ENCODE data around the gene CHST10. TPM values are rescaled to one million over a fixed set of nuclear protein-coding genes. Genes with fewer than 3 reads are reported as not detected.
"Not testable (repeated sequence)": the region's sequence is repeated elsewhere in the genome, so short reads cannot be mapped to it uniquely, and the experiment has no call there.

CHST10 gene
- total RNA-seq, 4 donors from 2014 or later, result 1.1 to 7.8 (median 4.0) TPM

DNA sequence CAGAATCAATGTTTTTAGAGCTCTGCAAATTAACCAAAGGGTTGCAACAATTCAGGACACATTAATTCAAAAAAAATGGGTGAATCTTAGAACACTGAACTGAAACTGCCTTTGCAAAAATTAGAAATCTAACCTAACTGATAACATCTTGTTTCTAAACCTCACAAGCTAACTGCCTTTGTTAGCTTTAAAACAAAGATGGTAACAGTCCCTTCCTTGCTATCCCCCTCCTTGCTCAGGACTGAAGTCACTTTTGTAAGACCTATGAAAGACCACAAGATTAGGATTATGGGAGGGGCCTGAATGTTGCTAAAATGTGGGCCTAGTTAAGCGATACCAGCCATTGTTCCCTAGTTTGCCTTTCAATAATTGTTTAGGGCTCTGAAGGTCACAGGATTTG lies 50.3 kb downstream of the CHST10 start:
- no peak for TF ChIP-seq POLR2A (IDR thresholded peaks at IDR 0.05)
- TF ChIP-seq EP300 (IDR thresholded peaks at IDR 0.05; ENCODE audit: low read depth), result no peak
- TF ChIP-seq, protein P1, sequence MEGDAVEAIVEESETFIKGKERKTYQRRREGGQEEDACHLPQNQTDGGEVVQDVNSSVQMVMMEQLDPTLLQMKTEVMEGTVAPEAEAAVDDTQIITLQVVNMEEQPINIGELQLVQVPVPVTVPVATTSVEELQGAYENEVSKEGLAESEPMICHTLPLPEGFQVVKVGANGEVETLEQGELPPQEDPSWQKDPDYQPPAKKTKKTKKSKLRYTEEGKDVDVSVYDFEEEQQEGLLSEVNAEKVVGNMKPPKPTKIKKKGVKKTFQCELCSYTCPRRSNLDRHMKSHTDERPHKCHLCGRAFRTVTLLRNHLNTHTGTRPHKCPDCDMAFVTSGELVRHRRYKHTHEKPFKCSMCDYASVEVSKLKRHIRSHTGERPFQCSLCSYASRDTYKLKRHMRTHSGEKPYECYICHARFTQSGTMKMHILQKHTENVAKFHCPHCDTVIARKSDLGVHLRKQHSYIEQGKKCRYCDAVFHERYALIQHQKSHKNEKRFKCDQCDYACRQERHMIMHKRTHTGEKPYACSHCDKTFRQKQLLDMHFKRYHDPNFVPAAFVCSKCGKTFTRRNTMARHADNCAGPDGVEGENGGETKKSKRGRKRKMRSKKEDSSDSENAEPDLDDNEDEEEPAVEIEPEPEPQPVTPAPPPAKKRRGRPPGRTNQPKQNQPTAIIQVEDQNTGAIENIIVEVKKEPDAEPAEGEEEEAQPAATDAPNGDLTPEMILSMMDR (IDR thresholded peaks at IDR 0.05), result no peak
- TF ChIP-seq POLR2AphosphoS5 (IDR thresholded peaks at IDR 0.05), result no peak
- 83% methylated on average over 1 of the region's 1 CpG for WGBS, 2 donors (ENCODE audit: low coverage in 1 of 2)
- intact Hi-C loops (cut with DNase I; ENCODE audit: low total_unique reads) (no loop called here), in situ Hi-C loops (cut with MboI; ENCODE audit: low pct_ligation_motif_present in 1 of 4, low pct_unique_long_range_greater_than_20kb in 1 of 4, low sequenced_read_pairs in 3 of 4) (no loop called here)
- no peaks in the 10 kb centered on the region for H3K9me3 ChIP-seq
- no peak overlapping the region for H3K27ac ChIP-seq
- no peaks in the 10 kb centered on the region for H3K27me3 ChIP-seq
- H3K36me3 ChIP-seq, result no peaks in the 10 kb centered on the region
- no peak for DNase-seq
- no peak overlapping the region for H3K4me3 ChIP-seq
- no peaks in the 10 kb centered on the region for H3K4me1 ChIP-seq

DNA sequence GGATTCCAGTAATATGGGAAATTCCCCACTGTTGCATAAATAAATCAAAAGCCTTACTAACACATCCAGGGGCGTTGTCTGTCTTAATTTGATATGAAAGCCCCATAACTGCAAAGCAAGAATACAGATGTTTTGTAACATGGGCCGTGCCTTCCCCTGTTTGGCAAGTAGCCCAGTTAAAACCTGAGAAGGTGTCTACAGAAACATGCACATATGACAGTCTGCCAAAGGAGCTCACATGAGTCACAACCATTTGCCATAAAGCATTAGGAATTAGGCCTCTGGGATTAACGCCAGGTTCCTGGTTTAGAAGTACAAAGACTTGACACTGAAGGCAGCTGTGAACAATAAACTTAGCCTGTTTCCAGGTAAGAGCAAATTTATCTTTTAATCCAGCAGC lies 52.0 kb downstream of the CHST10 start:
- TF ChIP-seq, protein P1 (IDR thresholded peaks at IDR 0.05), result no peak
- TF ChIP-seq EP300 (IDR thresholded peaks at IDR 0.05; ENCODE audit: low read depth), result no peak
- no peak for TF ChIP-seq POLR2AphosphoS5 (IDR thresholded peaks at IDR 0.05)
- WGBS, 2 donors (ENCODE audit: low coverage in 1 of 2), result 20 to 29% methylated on average over 3 of the region's 3 CpGs
- intact Hi-C loops (cut with DNase I; ENCODE audit: low total_unique reads), result loop anchor here (2.0 kb wide), 1 partner anchor 53 kb away; no protein-coding TSS in a partner anchor
- in situ Hi-C loops (cut with MboI; ENCODE audit: low pct_ligation_motif_present in 1 of 4, low pct_unique_long_range_greater_than_20kb in 1 of 4, low sequenced_read_pairs in 3 of 4), result no loop called here
- Histone ChIP-seq H3K27me3 (no peaks in the 10 kb centered on the region), H3K9me3 (no peaks in the 10 kb centered on the region), H3K27ac (no peak overlapping the region), H3K4me3 (no peak overlapping the region), H3K36me3 (no peaks in the 10 kb centered on the region), H3K4me1 (no peaks in the 10 kb centered on the region)
- no peak for DNase-seq

DNA sequence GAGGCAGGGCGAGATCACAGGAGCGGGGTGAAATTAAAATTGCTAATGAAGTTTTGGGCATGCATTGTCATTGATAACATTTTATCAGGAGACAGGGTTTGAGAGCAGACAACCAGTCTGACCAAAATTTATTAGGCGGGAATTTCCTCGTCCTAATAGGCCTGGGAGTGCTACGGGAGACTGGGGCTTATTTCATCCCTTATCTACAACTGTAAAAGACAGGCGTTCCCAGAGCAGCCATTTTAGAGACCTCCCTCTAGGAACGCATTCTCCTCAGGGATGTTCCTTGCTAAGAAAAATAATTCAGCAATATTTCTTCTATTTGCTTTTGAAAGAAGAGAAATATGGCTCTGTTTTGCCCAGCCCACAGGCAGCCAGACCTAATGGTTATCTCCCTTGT lies 55.2 kb downstream of the CHST10 start:
- H3K27ac ChIP-seq; H3K27me3 ChIP-seq; in situ Hi-C loops (cut with MboI; ENCODE audit: low pct_ligation_motif_present in 1 of 4, low pct_unique_long_range_greater_than_20kb in 1 of 4, low sequenced_read_pairs in 3 of 4); H3K9me3 ChIP-seq; H3K36me3 ChIP-seq; intact Hi-C loops (cut with DNase I; ENCODE audit: low total_unique reads); H3K4me3 ChIP-seq; DNase-seq; H3K4me1 ChIP-seq: not testable (repeated sequence)
- 94% methylated on average over 7 of the region's 7 CpGs; no CpG with 5 or more reads in 1 of the 2 donors for WGBS, 2 donors (ENCODE audit: low coverage in 1 of 2)

DNA sequence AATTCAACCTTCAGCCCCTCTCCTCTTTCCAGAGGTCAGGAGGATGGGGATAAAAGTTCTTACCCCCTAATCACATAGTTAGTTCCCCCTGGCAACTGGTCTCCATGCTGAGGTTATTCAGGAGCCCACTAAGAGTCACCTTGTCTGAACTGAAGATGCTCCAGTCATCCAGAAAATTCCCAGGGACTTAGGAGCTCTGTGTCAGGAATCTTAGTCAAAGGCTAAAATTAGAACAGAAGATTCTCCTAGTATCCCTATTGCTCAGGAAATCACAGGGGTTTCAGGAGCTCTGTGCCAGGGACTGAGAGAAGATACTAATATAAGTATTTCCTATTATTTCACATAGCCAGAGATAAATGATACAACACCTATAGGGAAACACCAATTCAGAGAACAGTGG lies 57.9 kb downstream of the CHST10 start:
- no peaks in the 10 kb centered on the region for H3K36me3 ChIP-seq
- TF ChIP-seq, protein P1 (IDR thresholded peaks at IDR 0.05), result no peak
- TF ChIP-seq POLR2A (IDR thresholded peaks at IDR 0.05) (no peak), POLR2AphosphoS5 (IDR thresholded peaks at IDR 0.05) (no peak), EP300 (IDR thresholded peaks at IDR 0.05; ENCODE audit: low read depth) (no peak)
- H3K4me3 ChIP-seq, result no peak overlapping the region
- H3K27ac ChIP-seq, result no peak overlapping the region
- in situ Hi-C loops (cut with MboI; ENCODE audit: low pct_ligation_motif_present in 1 of 4, low pct_unique_long_range_greater_than_20kb in 1 of 4, low sequenced_read_pairs in 3 of 4), result no loop called here
- H3K9me3 ChIP-seq, result no peaks in the 10 kb centered on the region
- intact Hi-C loops (cut with DNase I; ENCODE audit: low total_unique reads), result no loop called here
- no peak for DNase-seq
- H3K27me3 ChIP-seq, result no peaks in the 10 kb centered on the region
- no peaks in the 10 kb centered on the region for H3K4me1 ChIP-seq

DNA sequence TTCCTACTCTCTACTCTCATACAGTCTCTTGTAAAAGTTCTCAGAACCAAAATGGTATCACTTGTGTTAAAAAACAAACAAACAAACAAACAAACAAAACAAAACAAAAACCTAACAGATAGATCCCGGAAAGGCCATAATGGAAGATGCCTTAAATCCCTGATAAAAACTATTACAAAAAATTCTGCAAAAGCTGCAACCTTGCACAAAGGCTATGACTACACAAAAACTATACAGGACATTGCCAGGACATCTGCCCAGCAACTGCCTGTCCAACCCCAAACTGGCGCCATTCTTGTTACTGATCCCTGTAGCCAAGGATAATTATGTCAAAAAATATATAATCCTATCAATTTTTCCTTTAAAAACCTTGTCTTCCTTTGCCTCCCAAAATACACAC lies 58.9 kb downstream of the CHST10 start:
- H3K4me3 ChIP-seq, result no peak overlapping the region
- H3K27me3 ChIP-seq, result no peaks in the 10 kb centered on the region
- H3K9me3 ChIP-seq, result no peaks in the 10 kb centered on the region
- intact Hi-C loops (cut with DNase I; ENCODE audit: low total_unique reads) (no loop called here), in situ Hi-C loops (cut with MboI; ENCODE audit: low pct_ligation_motif_present in 1 of 4, low pct_unique_long_range_greater_than_20kb in 1 of 4, low sequenced_read_pairs in 3 of 4) (no loop called here)
- H3K27ac ChIP-seq, result no peak overlapping the region
- DNase-seq, result no peak
- H3K4me1 ChIP-seq, result no peaks in the 10 kb centered on the region
- 88 to 89% methylated on average over 2 of the region's 2 CpGs for WGBS, 2 donors (ENCODE audit: low coverage in 1 of 2)
- no peak for TF ChIP-seq EP300 (IDR thresholded peaks at IDR 0.05; ENCODE audit: low read depth)
- TF ChIP-seq POLR2A (IDR thresholded peaks at IDR 0.05), result no peak
- TF ChIP-seq POLR2AphosphoS5 (IDR thresholded peaks at IDR 0.05), result no peak
- TF ChIP-seq, protein P1 (IDR thresholded peaks at IDR 0.05), result no peak
- H3K36me3 ChIP-seq, result no peaks in the 10 kb centered on the region

Measured in transverse colon (tissue), 4 donors.